GM23338 (cell line): ENCODE measurements around the gene CDKAL1. TPM values are rescaled to one million over a fixed set of nuclear protein-coding genes. Genes with fewer than 3 reads are reported as not detected.

Experiments used
- ATAC-seq: fragments of 200-7000 bp; cut with Tn5 transposase; 3 replicates; pipeline ENCODE4 v1.9.1; 2020
- DNase-seq: peaks from one replicate; pipeline ENCODE4 v3.0.0-alpha.2; 2015; ENCODE audit warnings: low spot score
- H2AFZ ChIP-seq: fragments of 200-600 bp; sonication (generic); 2 replicates; pipeline ENCODE4 v1.8.0; 2016; ENCODE audit warnings: antibody characterized with exemption, mild to moderate bottlenecking, moderate library complexity
- H3F3A ChIP-seq: fragments of 200-600 bp; sonication (generic); replicated peaks from 2 replicates; pipeline ENCODE4 v1.8.0; 2017; ENCODE audit warnings: antibody characterized with exemption, mixed run types, low read depth
- H3K27ac ChIP-seq: fragments of 200-600 bp; sonication (generic); 2 replicates; pipeline ENCODE4 v1.6.1; 2016; ENCODE audit warnings: low read depth
- H3K27me3 ChIP-seq: fragments of 200-600 bp; sonication (generic); 2 replicates; pipeline ENCODE4 v1.8.0; 2016; ENCODE audit warnings: mild to moderate bottlenecking, mixed run types, moderate library complexity; ENCODE audit not compliant: insufficient read depth
- H3K36me3 ChIP-seq: fragments of 200-600 bp; sonication (generic); 2 replicates; pipeline ENCODE4 v1.8.0; 2016; ENCODE audit warnings: mild to moderate bottlenecking; ENCODE audit not compliant: insufficient read depth
- H3K4me1 ChIP-seq: fragments of 200-600 bp; sonication (generic); 2 replicates; pipeline ENCODE4 v1.8.0; 2016; ENCODE audit warnings: mild to moderate bottlenecking, moderate library complexity; ENCODE audit not compliant: insufficient read depth
- H3K4me2 ChIP-seq: fragments of 200-600 bp; sonication (generic); 2 replicates; pipeline ENCODE4 v1.7.1; 2017; ENCODE audit warnings: mixed run types
- H3K4me3 ChIP-seq: fragments of 200-600 bp; sonication (generic); 2 replicates; pipeline ENCODE4 v1.6.1; 2016; ENCODE audit warnings: mixed run types
- H3K79me2 ChIP-seq: fragments of 200-600 bp; sonication (generic); replicated peaks from 2 replicates; pipeline ENCODE4 v1.8.0; 2017; ENCODE audit warnings: mild to moderate bottlenecking; ENCODE audit not compliant: insufficient read depth
- H3K9me2 ChIP-seq: fragments of 200-600 bp; sonication (generic); 2 replicates; pipeline ENCODE4 v1.8.0; 2017; ENCODE audit not compliant: insufficient read depth
- H4K20me1 ChIP-seq: fragments of 200-600 bp; sonication (generic); replicated peaks from 2 replicates; pipeline ENCODE4 v1.8.0; 2017; ENCODE audit warnings: mild to moderate bottlenecking; ENCODE audit not compliant: insufficient read depth
- H3K27ac Mint-ChIP-seq: 2 replicates; pipeline ENCODE4 v1.8.0; 2020; ENCODE audit warnings: inconsistent platforms, mild to moderate bottlenecking, moderate library complexity, mixed read lengths
- H3K27me3 Mint-ChIP-seq: 3 replicates; pipeline ENCODE4 v1.8.0; 2022; ENCODE audit warnings: low read depth, mild to moderate bottlenecking, moderate library complexity, mixed read lengths, inconsistent platforms; ENCODE audit not compliant: insufficient read depth, poor library complexity
- H3K36me3 Mint-ChIP-seq: 3 replicates; pipeline ENCODE4 v1.8.0; 2021; ENCODE audit warnings: low read depth, mild to moderate bottlenecking, inconsistent platforms, moderate library complexity, mixed read lengths
- H3K4me1 Mint-ChIP-seq: 3 replicates; pipeline ENCODE4 v1.8.0; 2020; ENCODE audit warnings: mild to moderate bottlenecking, inconsistent platforms, mixed read lengths
- H3K4me3 Mint-ChIP-seq: 3 replicates; pipeline ENCODE4 v1.8.0; 2021; ENCODE audit warnings: moderate library complexity, mild to moderate bottlenecking, inconsistent platforms, mixed read lengths
- H3K9me3 Mint-ChIP-seq: 3 replicates; pipeline ENCODE4 v1.8.0; 2020; ENCODE audit warnings: moderate library complexity, mild to moderate bottlenecking, inconsistent platforms, mixed read lengths
- CREB1 ChIP-seq: fragments of 250-450 bp; sonication (Bioruptor Pico); IDR thresholded peaks from 2 replicates; pipeline ENCODE4 v1.5.0; 2020; ENCODE audit warnings: low read depth, mild to moderate bottlenecking, moderate library complexity
- CTCF ChIP-seq, 2 experiments: fragments of 200-600 bp in 1 of 2; sonication (generic) in 1 of 2; conservative IDR thresholded peaks; 2 replicates each; pipeline versions ENCODE4 v1.5.1 to v1.6.1; 2016 to 2017; ENCODE audit warnings: antibody characterized with exemption in 2 of 2, low read depth in 2 of 2, mild to moderate bottlenecking in 2 of 2, moderate library complexity in 1 of 2
- ETS1 ChIP-seq: IDR thresholded peaks from 2 replicates; pipeline ENCODE4 v1.6.1; 2016; ENCODE audit warnings: antibody characterized with exemption
- EZH2 ChIP-seq: fragments of 200-600 bp; sonication (generic); IDR thresholded peaks from one replicate; pipeline ENCODE4 v1.8.0; 2017; ENCODE audit warnings: antibody characterized with exemption, mild to moderate bottlenecking, low read depth; ENCODE audit not compliant: unreplicated experiment
- EZH2phosphoT487 ChIP-seq: fragments of 200-600 bp; sonication (generic); IDR thresholded peaks from one replicate; pipeline ENCODE4 v1.8.1; 2018; ENCODE audit warnings: antibody characterized with exemption; ENCODE audit not compliant: unreplicated experiment
- JUNB ChIP-seq: IDR thresholded peaks from one replicate; pipeline ENCODE4 v1.6.1; 2016; ENCODE audit warnings: antibody characterized with exemption; ENCODE audit not compliant: unreplicated experiment
- NANOG ChIP-seq: IDR thresholded peaks from 2 replicates; pipeline ENCODE4 v1.6.1; 2016; ENCODE audit warnings: antibody characterized with exemption, borderline replicate concordance
- POLR2AphosphoS5 ChIP-seq: IDR thresholded peaks from 2 replicates; pipeline ENCODE4 v1.6.1; 2016; ENCODE audit warnings: antibody characterized with exemption, low read depth
- REST ChIP-seq: IDR thresholded peaks from one replicate; pipeline ENCODE4 v1.6.1; 2018; ENCODE audit warnings: antibody characterized with exemption; ENCODE audit not compliant: unreplicated experiment
- STAT1 ChIP-seq: IDR thresholded peaks from one replicate; pipeline ENCODE4 v1.6.1; 2016; ENCODE audit warnings: antibody characterized with exemption; ENCODE audit not compliant: unreplicated experiment
- ZNF114 ChIP-seq: fragments of 250-450 bp; sonication (Bioruptor Pico); IDR thresholded peaks from 2 replicates; pipeline ENCODE4 v1.5.0; 2020; ENCODE audit warnings: mild to moderate bottlenecking, moderate library complexity
- ZNF331 ChIP-seq: fragments of 250-450 bp; sonication (Bioruptor Pico); IDR thresholded peaks from 2 replicates; pipeline ENCODE4 v1.5.0; 2020; ENCODE audit warnings: low read depth, mild to moderate bottlenecking, moderate library complexity
- ZNF462 ChIP-seq: fragments of 250-450 bp; sonication (Bioruptor Pico); IDR thresholded peaks from 2 replicates; pipeline ENCODE4 v1.5.0; 2020; ENCODE audit warnings: mild to moderate bottlenecking, moderate library complexity
- polyA plus RNA-seq: library from polyadenylated mRNA; unstranded; fragments of >200 nt; fragmentation: Nextera tagmentation; extraction: Ambion mirVana; gene quantifications from 2 replicates; pipeline ENCODE4 v1.2.1, GENCODE V29; 2016
- total RNA-seq: library from RNA; depleted of rRNA; stranded (reverse); fragments of >200 nt; shearing (Covaris generic); gene quantifications from 2 replicates; pipeline ENCODE4 v1.2.3, GENCODE V29; 2014

CDKAL1 gene
- total and polyA plus RNA-seq, 2 experiments from 2014 or later = 17.8 to 35.0 TPM

- Histone ChIP-seq H3K27me3 (no peaks in the 10 kb centered on the region), H3K27ac (no peak overlapping the region), H3K4me1 (no peaks in the 10 kb centered on the region), H3K4me3 (no peak overlapping the region), H3F3A (no peaks in the 10 kb centered on the region), H3K4me2 (no peak overlapping the region), H3K9me2 (no peaks in the 10 kb centered on the region), H3K79me2 (no peaks in the 10 kb centered on the region), H2AFZ (no peak overlapping the region), H4K20me1 (no peaks in the 10 kb centered on the region), H3K36me3 (no peaks in the 10 kb centered on the region)
- Mint-ChIP-seq H3K4me1 (no peaks in the 10 kb centered on the region), H3K27ac (no peak overlapping the region), H3K4me3 (no peak overlapping the region), H3K9me3 (peaks cover 5% of the 10 kb centered on the region), H3K27me3 (peaks cover 1% of the 10 kb centered on the region), H3K36me3 (peaks cover 5% of the 10 kb centered on the region)
- TF ChIP-seq ETS1 = no peak
- TF ChIP-seq ZNF462 (CRISPR knock-in tag) = no peak
- no peak for TF ChIP-seq ZNF331 (CRISPR knock-in tag)
- TF ChIP-seq CTCF (conservative IDR thresholded peaks at IDR 0.05; ENCODE audit: low read depth in 2 of 2) = no peak
- TF ChIP-seq EZH2phosphoT487 = no peak
- TF ChIP-seq REST = no peak
- TF ChIP-seq ZNF114 (CRISPR knock-in tag) = no peak
- TF ChIP-seq STAT1 = no peak
- TF ChIP-seq NANOG = no peak
- TF ChIP-seq POLR2AphosphoS5 = no peak
- TF ChIP-seq JUNB = no peak
- no peak for TF ChIP-seq EZH2
- TF ChIP-seq CREB1 (CRISPR knock-in tag) = no peak
- ATAC-seq (no peak), DNase-seq (no peak)
Measured at GRCh38 chr6:20979076-20979475, 444.8 kb downstream of the CDKAL1 start.
